Gastrocnemius medialis (tissue), 4 donors: ENCODE data around the gene GAS7.

ENCODE experiments used
- POLR2A ChIP-seq, 2 donors: fragments of 450-650 bp; IDR thresholded peaks; one replicate each; pipeline ENCODE4 v1.6.1; 2017; ENCODE audit warnings: antibody characterized with exemption in 2 of 2, mild to moderate bottlenecking in 2 of 2, moderate library complexity in 2 of 2
- TF ChIP-seq, protein P1 (sequence below), 5 experiments: fragments of 450-650 bp in 3 of 5; fragments of 200-600 bp in 2 of 5; sonication (generic) in 2 of 5; IDR thresholded peaks in 4 of 5; conservative IDR thresholded peaks in 1 of 5; 1 replicate in 4 of 5; 2 replicates in 1 of 5; pipeline ENCODE4 v1.5.1; 2016 to 2019; ENCODE audit warnings: antibody characterized with exemption in 5 of 5, mild to moderate bottlenecking in 3 of 5, moderate library complexity in 3 of 5

GRCh38 chr17:10077561-10078299 lies 120.7 kb downstream of the GAS7 start:
- TF ChIP-seq, protein P1, sequence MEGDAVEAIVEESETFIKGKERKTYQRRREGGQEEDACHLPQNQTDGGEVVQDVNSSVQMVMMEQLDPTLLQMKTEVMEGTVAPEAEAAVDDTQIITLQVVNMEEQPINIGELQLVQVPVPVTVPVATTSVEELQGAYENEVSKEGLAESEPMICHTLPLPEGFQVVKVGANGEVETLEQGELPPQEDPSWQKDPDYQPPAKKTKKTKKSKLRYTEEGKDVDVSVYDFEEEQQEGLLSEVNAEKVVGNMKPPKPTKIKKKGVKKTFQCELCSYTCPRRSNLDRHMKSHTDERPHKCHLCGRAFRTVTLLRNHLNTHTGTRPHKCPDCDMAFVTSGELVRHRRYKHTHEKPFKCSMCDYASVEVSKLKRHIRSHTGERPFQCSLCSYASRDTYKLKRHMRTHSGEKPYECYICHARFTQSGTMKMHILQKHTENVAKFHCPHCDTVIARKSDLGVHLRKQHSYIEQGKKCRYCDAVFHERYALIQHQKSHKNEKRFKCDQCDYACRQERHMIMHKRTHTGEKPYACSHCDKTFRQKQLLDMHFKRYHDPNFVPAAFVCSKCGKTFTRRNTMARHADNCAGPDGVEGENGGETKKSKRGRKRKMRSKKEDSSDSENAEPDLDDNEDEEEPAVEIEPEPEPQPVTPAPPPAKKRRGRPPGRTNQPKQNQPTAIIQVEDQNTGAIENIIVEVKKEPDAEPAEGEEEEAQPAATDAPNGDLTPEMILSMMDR (IDR thresholded peaks at IDR 0.05 in 4 of 5, conservative IDR thresholded peaks at IDR 0.05 in 1 of 5) = no peak
- TF ChIP-seq POLR2A (IDR thresholded peaks at IDR 0.05) = no peak
